Activated CD4-positive, alpha-beta T cell treated with anti-CD3 and anti-CD28 coated beads, Interleukin-2, amount 50 U/mL, for 48 hours (primary cell): ENCODE measurements around the gene CDYL.
A peak's percentile ranks its signal among the peaks of the same experiment; 100 is the strongest.
"Not testable (repeated sequence)": the region's sequence is repeated elsewhere in the genome, so short reads cannot be mapped to it uniquely, and the experiment has no call there.

ENCODE experiments used
- DNase-seq, 2 experiments: peaks; one replicate each; pipeline ENCODE4 v3.0.0-alpha.2; 2020

The CDYL gene

GRCh38 chr6:4805553-4806336, 29.5 kb downstream of the CDYL start:
- DNase-seq = peak in 1 of 2 experiments; percentile 41

- no peak for DNase-seq
Measured at GRCh38 chr6:4806337-4806725, 30.1 kb downstream of the CDYL start.

GRCh38 chr6:4806791-4807190, 30.6 kb downstream of the CDYL start:
- no peak for DNase-seq

GRCh38 chr6:4808396-4808795, 32.2 kb downstream of the CDYL start:
- no peak for DNase-seq

GRCh38 chr6:4809999-4810918, 34.1 kb downstream of the CDYL start:
- no peak for DNase-seq

- no peak for DNase-seq
Measured at GRCh38 chr6:4812068-4812467, 35.9 kb downstream of the CDYL start.

GRCh38 chr6:4813055-4813454, 36.9 kb downstream of the CDYL start:
- no peak for DNase-seq

- DNase-seq = no peak
Measured at GRCh38 chr6:4814212-4814611, 38.0 kb downstream of the CDYL start.

GRCh38 chr6:4814987-4815386, 38.8 kb downstream of the CDYL start:
- no peak for DNase-seq

- no peak for DNase-seq
Measured at GRCh38 chr6:4815584-4815983, 39.4 kb downstream of the CDYL start.

GRCh38 chr6:4816904-4817303, 40.7 kb downstream of the CDYL start:
- no peak for DNase-seq

GRCh38 chr6:4817551-4817950, 41.3 kb downstream of the CDYL start:
- no peak for DNase-seq

- no peak for DNase-seq
Measured at GRCh38 chr6:4818272-4818938, 42.2 kb downstream of the CDYL start.

- no peak for DNase-seq
Measured at GRCh38 chr6:4819706-4820283, 43.6 kb downstream of the CDYL start.

GRCh38 chr6:4820704-4821276, 44.6 kb downstream of the CDYL start:
- no peak for DNase-seq

- no peak for DNase-seq
Measured at GRCh38 chr6:4822476-4822875, 46.3 kb downstream of the CDYL start.

GRCh38 chr6:4828187-4828698, 52.0 kb downstream of the CDYL start:
- DNase-seq = no peak

- no peak for DNase-seq
Measured at GRCh38 chr6:4829089-4829488, 52.9 kb downstream of the CDYL start.

- DNase-seq = not testable (repeated sequence)
Measured at GRCh38 chr6:4835540-4835939, 59.3 kb downstream of the CDYL start.

- DNase-seq = no peak
Measured at GRCh38 chr6:4840169-4840568, 64.0 kb downstream of the CDYL start.

GRCh38 chr6:4844108-4844507, 67.9 kb downstream of the CDYL start:
- DNase-seq = peak; percentile 16 to 24

GRCh38 chr6:4846387-4846786, 70.2 kb downstream of the CDYL start:
- no peak for DNase-seq
